Measurements from ENCODE around the gene GOLPH3L.

DNA sequence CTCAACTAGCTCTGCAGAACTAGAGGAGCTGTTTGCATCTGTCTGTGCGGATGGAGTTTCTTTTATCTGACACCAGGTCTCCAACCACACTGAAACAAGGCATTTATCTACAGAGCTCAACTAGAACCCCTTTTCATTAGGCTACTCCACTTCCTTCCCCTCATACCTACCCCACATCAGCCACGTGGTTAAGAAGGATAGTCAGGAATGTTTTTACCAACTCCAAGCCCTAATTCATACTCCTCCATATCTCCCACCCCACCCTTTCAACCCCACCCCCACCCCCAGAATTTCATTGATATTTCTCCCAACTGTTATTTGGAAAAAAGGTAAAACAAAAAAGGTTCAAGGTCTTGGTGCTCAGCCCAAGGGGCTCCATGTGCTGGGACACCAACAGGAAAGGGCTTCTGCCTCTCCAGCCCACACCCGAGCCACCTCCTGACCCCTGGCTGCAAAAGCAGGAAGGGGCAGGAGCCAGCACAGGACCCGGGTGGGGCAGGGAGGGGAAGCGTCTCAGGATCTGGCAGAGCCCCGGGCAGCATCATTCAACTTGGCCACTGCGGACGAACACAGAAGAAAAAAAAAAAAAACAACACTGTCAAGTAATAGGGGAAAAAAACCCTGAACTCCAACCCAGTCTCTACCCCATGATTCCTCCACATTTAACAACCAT, 74.5 kb downstream of the GOLPH3L start:
- TF ChIP-seq, protein P1, sequence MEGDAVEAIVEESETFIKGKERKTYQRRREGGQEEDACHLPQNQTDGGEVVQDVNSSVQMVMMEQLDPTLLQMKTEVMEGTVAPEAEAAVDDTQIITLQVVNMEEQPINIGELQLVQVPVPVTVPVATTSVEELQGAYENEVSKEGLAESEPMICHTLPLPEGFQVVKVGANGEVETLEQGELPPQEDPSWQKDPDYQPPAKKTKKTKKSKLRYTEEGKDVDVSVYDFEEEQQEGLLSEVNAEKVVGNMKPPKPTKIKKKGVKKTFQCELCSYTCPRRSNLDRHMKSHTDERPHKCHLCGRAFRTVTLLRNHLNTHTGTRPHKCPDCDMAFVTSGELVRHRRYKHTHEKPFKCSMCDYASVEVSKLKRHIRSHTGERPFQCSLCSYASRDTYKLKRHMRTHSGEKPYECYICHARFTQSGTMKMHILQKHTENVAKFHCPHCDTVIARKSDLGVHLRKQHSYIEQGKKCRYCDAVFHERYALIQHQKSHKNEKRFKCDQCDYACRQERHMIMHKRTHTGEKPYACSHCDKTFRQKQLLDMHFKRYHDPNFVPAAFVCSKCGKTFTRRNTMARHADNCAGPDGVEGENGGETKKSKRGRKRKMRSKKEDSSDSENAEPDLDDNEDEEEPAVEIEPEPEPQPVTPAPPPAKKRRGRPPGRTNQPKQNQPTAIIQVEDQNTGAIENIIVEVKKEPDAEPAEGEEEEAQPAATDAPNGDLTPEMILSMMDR (IDR thresholded peaks at IDR 0.05), result no peak
- no peak for TF ChIP-seq POLR2A (IDR thresholded peaks at IDR 0.05)
- TF ChIP-seq POLR2AphosphoS5 (IDR thresholded peaks at IDR 0.05), result no peak
